ENCODE results near the gene ADGRL2. TPM values are rescaled to one million over a fixed set of nuclear protein-coding genes. Genes with fewer than 3 reads are reported as not detected.

Gene ADGRL2
- polyA plus RNA-seq, 3 donors: not detected

DNA sequence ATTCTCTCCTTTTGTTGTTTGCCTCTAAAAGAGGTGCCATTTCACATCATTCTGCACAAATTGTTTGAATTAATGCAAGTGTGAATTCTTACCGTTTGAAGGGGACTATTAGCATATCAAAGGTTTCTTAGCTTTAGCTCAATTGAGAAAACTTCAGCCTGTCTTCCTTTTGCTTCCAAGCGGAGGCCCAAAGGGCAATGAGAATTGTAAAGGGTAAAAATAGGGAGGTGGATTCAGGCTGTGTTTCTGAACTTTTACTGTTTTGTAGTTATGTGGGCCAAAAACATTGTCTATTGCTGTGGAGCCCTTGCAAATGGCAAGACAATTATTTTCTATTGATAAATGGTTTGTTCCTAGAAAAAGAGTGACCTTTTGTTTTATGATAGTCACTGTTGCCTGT, 3.6 kb downstream of the ADGRL2 start:
- no CpG with 5 or more reads among the region's 2 CpGs for WGBS (ENCODE audit: insufficient coverage)
- Mint-ChIP-seq H3K4me1 (peaks cover 15% of the 10 kb centered on the region), H3K9me3 (peaks cover 0 to 8% (median 5%) of the 10 kb centered on the region in 7 donors), H3K27me3 (ENCODE audit: low read depth in 3 of 3) (peaks cover 56 to 68% (median 67%) of the 10 kb centered on the region in 3 donors), H3K4me3 (peak overlapping the region in 1 of 2 donors; percentile 72), H3K27ac (no peak overlapping the region), H3K36me3 (peaks cover 0 to 2% of the 10 kb centered on the region in 2 donors)
- Histone ChIP-seq H3K36me3 (replicated peaks in 1 of 2; ENCODE audit: control insufficient read depth in 1 of 2, insufficient read depth in 2 of 2, low read length in 2 of 2) (no peaks in the 10 kb centered on the region), H3K79me2 (ENCODE audit: insufficient read depth, low read length) (no peaks in the 10 kb centered on the region), H3K9ac (ENCODE audit: insufficient read depth, low read length, poor library complexity, severe bottlenecking) (no peak overlapping the region), H3K27ac (ENCODE audit: low read depth in 1 of 2, low read length in 2 of 2) (no peak overlapping the region), H3K27me3 (ENCODE audit: control insufficient read depth in 2 of 2, insufficient read depth in 2 of 2, low read length in 2 of 2) (peaks cover 54 to 84% of the 10 kb centered on the region in 2 donors), H3K4me2 (replicated peaks; ENCODE audit: extremely low read depth, low read length, poor library complexity, severe bottlenecking) (no peak overlapping the region), H3K4me3 (replicated peaks in 1 of 3; ENCODE audit: low read depth in 2 of 3, low read length in 3 of 3) (no peak overlapping the region), H4K20me1 (ENCODE audit: insufficient read depth, low read length) (no peaks in the 10 kb centered on the region), H3K9me3 (replicated peaks in 1 of 2; ENCODE audit: control insufficient read depth in 1 of 2, insufficient read depth in 1 of 2, low read length in 2 of 2) (peaks cover 0 to 6% of the 10 kb centered on the region in 2 donors), H3K4me1 (ENCODE audit: control insufficient read depth in 1 of 2, insufficient read depth in 2 of 2, low read length in 2 of 2) (peaks cover 0 to 7% of the 10 kb centered on the region in 2 donors), H2AFZ (ENCODE audit: insufficient read depth, low read depth, low read length, poor library complexity, severe bottlenecking) (no peak overlapping the region)
- intact Hi-C loops (cut with micrococcal nuclease): no loop called here
- TF ChIP-seq, protein P1, sequence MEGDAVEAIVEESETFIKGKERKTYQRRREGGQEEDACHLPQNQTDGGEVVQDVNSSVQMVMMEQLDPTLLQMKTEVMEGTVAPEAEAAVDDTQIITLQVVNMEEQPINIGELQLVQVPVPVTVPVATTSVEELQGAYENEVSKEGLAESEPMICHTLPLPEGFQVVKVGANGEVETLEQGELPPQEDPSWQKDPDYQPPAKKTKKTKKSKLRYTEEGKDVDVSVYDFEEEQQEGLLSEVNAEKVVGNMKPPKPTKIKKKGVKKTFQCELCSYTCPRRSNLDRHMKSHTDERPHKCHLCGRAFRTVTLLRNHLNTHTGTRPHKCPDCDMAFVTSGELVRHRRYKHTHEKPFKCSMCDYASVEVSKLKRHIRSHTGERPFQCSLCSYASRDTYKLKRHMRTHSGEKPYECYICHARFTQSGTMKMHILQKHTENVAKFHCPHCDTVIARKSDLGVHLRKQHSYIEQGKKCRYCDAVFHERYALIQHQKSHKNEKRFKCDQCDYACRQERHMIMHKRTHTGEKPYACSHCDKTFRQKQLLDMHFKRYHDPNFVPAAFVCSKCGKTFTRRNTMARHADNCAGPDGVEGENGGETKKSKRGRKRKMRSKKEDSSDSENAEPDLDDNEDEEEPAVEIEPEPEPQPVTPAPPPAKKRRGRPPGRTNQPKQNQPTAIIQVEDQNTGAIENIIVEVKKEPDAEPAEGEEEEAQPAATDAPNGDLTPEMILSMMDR (IDR thresholded peaks at IDR 0.05): no peak
- no peak for DNase-seq

DNA sequence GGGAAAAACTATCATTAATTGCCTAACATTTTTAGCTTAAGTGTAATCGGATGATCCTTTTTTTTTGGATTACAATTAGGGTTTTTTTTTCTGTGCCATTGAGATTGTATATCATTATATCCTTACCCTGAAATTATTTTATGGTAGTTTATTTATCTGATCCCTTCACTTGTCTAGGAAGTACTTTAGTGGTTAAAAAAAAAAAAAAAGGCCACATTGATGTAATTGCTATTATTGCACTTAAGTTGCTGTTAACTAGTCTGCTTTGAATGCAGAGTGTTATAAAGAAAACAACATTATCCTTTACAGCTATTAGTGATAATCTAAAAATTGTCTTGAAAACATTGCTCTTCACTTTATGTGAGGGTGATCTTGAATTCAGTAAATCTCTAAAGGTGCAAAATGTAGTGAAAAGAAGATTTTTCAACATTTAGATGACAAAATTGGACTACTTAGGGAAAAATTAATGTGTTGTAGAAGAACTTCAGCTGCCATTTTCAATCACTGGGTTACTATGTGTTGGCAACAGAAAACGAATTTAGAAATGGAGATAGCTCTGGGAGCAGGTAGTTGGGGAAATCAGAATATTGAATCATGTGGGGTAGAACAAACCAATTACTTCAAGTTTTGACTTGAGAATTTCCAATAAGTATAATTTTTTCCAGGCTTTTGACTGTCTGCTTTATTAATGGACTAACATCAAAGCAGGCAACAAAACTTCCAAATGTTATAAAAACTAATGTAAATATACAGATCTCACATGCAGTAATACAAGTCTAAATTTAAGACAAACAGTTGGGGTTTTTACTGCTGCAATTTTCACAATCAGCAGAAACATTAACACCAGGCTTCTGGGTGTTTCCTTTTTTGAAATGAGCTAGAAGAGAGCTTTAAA, 5.0 kb downstream of the ADGRL2 start:
- Histone ChIP-seq H3K79me2 (ENCODE audit: insufficient read depth, low read length) (no peaks in the 10 kb centered on the region), H3K27me3 (ENCODE audit: control insufficient read depth in 2 of 2, insufficient read depth in 2 of 2, low read length in 2 of 2) (peaks cover 41 to 79% of the 10 kb centered on the region in 2 donors), H2AFZ (ENCODE audit: insufficient read depth, low read depth, low read length, poor library complexity, severe bottlenecking) (no peak overlapping the region), H3K4me1 (ENCODE audit: control insufficient read depth in 1 of 2, insufficient read depth in 2 of 2, low read length in 2 of 2) (peaks cover 0 to 7% of the 10 kb centered on the region in 2 donors), H3K4me3 (replicated peaks in 1 of 3; ENCODE audit: low read depth in 2 of 3, low read length in 3 of 3) (no peak overlapping the region), H4K20me1 (ENCODE audit: insufficient read depth, low read length) (no peaks in the 10 kb centered on the region), H3K4me2 (replicated peaks; ENCODE audit: extremely low read depth, low read length, poor library complexity, severe bottlenecking) (no peak overlapping the region), H3K27ac (ENCODE audit: low read depth in 1 of 2, low read length in 2 of 2) (no peak overlapping the region), H3K9ac (ENCODE audit: insufficient read depth, low read length, poor library complexity, severe bottlenecking) (no peak overlapping the region), H3K36me3 (replicated peaks in 1 of 2; ENCODE audit: control insufficient read depth in 1 of 2, insufficient read depth in 2 of 2, low read length in 2 of 2) (no peaks in the 10 kb centered on the region), H3K9me3 (replicated peaks in 1 of 2; ENCODE audit: control insufficient read depth in 1 of 2, insufficient read depth in 1 of 2, low read length in 2 of 2) (no peaks in the 10 kb centered on the region)
- intact Hi-C loops (cut with micrococcal nuclease): no loop called here
- peak overlapping the region in 1 of 2 donors; percentile 59 for H3K4me3 Mint-ChIP-seq
- H3K27me3 Mint-ChIP-seq (ENCODE audit: low read depth in 3 of 3): peaks cover 46 to 56% (median 55%) of the 10 kb centered on the region in 3 donors
- H3K36me3 Mint-ChIP-seq: no peaks in the 10 kb centered on the region
- DNase-seq: no peak
- WGBS (ENCODE audit: insufficient coverage): no CpG with 5 or more reads among the region's 2 CpGs
- TF ChIP-seq, protein P1 (IDR thresholded peaks at IDR 0.05): no peak
- H3K4me1 Mint-ChIP-seq: peaks cover 13% of the 10 kb centered on the region
- no peak overlapping the region for H3K27ac Mint-ChIP-seq
- peaks cover 0 to 8% (median 4%) of the 10 kb centered on the region in 7 donors for H3K9me3 Mint-ChIP-seq

Measured in CD14-positive monocyte (primary cell).